GM23338 (cell line): ENCODE results near the gene MBTPS2. TPM values are rescaled to one million over a fixed set of nuclear protein-coding genes. Genes with fewer than 3 reads are reported as not detected.

ENCODE experiments used
- ATAC-seq: fragments of 200-7000 bp; cut with Tn5 transposase; 3 replicates; pipeline ENCODE4 v1.9.1; 2020
- DNase-seq: peaks from one replicate; pipeline ENCODE4 v3.0.0-alpha.2; 2015; ENCODE audit warnings: low spot score
- H2AFZ ChIP-seq: fragments of 200-600 bp; sonication (generic); 2 replicates; pipeline ENCODE4 v1.8.0; 2016; ENCODE audit warnings: antibody characterized with exemption, mild to moderate bottlenecking, moderate library complexity
- H3F3A ChIP-seq: fragments of 200-600 bp; sonication (generic); replicated peaks from 2 replicates; pipeline ENCODE4 v1.8.0; 2017; ENCODE audit warnings: antibody characterized with exemption, mixed run types, low read depth
- H3K27ac ChIP-seq: fragments of 200-600 bp; sonication (generic); 2 replicates; pipeline ENCODE4 v1.6.1; 2016; ENCODE audit warnings: low read depth
- H3K27me3 ChIP-seq: fragments of 200-600 bp; sonication (generic); 2 replicates; pipeline ENCODE4 v1.8.0; 2016; ENCODE audit warnings: mild to moderate bottlenecking, mixed run types, moderate library complexity; ENCODE audit not compliant: insufficient read depth
- H3K36me3 ChIP-seq: fragments of 200-600 bp; sonication (generic); 2 replicates; pipeline ENCODE4 v1.8.0; 2016; ENCODE audit warnings: mild to moderate bottlenecking; ENCODE audit not compliant: insufficient read depth
- H3K4me1 ChIP-seq: fragments of 200-600 bp; sonication (generic); 2 replicates; pipeline ENCODE4 v1.8.0; 2016; ENCODE audit warnings: mild to moderate bottlenecking, moderate library complexity; ENCODE audit not compliant: insufficient read depth
- H3K4me2 ChIP-seq: fragments of 200-600 bp; sonication (generic); 2 replicates; pipeline ENCODE4 v1.7.1; 2017; ENCODE audit warnings: mixed run types
- H3K4me3 ChIP-seq: fragments of 200-600 bp; sonication (generic); 2 replicates; pipeline ENCODE4 v1.6.1; 2016; ENCODE audit warnings: mixed run types
- H3K79me2 ChIP-seq: fragments of 200-600 bp; sonication (generic); replicated peaks from 2 replicates; pipeline ENCODE4 v1.8.0; 2017; ENCODE audit warnings: mild to moderate bottlenecking; ENCODE audit not compliant: insufficient read depth
- H3K9me2 ChIP-seq: fragments of 200-600 bp; sonication (generic); 2 replicates; pipeline ENCODE4 v1.8.0; 2017; ENCODE audit not compliant: insufficient read depth
- H4K20me1 ChIP-seq: fragments of 200-600 bp; sonication (generic); replicated peaks from 2 replicates; pipeline ENCODE4 v1.8.0; 2017; ENCODE audit warnings: mild to moderate bottlenecking; ENCODE audit not compliant: insufficient read depth
- H3K27ac Mint-ChIP-seq: 2 replicates; pipeline ENCODE4 v1.8.0; 2020; ENCODE audit warnings: inconsistent platforms, mild to moderate bottlenecking, moderate library complexity, mixed read lengths
- H3K27me3 Mint-ChIP-seq: 3 replicates; pipeline ENCODE4 v1.8.0; 2022; ENCODE audit warnings: low read depth, mild to moderate bottlenecking, moderate library complexity, mixed read lengths, inconsistent platforms; ENCODE audit not compliant: insufficient read depth, poor library complexity
- H3K36me3 Mint-ChIP-seq: 3 replicates; pipeline ENCODE4 v1.8.0; 2021; ENCODE audit warnings: low read depth, mild to moderate bottlenecking, inconsistent platforms, moderate library complexity, mixed read lengths
- H3K4me1 Mint-ChIP-seq: 3 replicates; pipeline ENCODE4 v1.8.0; 2020; ENCODE audit warnings: mild to moderate bottlenecking, inconsistent platforms, mixed read lengths
- H3K4me3 Mint-ChIP-seq: 3 replicates; pipeline ENCODE4 v1.8.0; 2021; ENCODE audit warnings: moderate library complexity, mild to moderate bottlenecking, inconsistent platforms, mixed read lengths
- H3K9me3 Mint-ChIP-seq: 3 replicates; pipeline ENCODE4 v1.8.0; 2020; ENCODE audit warnings: moderate library complexity, mild to moderate bottlenecking, inconsistent platforms, mixed read lengths
- CREB1 ChIP-seq: fragments of 250-450 bp; sonication (Bioruptor Pico); IDR thresholded peaks from 2 replicates; pipeline ENCODE4 v1.5.0; 2020; ENCODE audit warnings: low read depth, mild to moderate bottlenecking, moderate library complexity
- CTCF ChIP-seq, 2 experiments: fragments of 200-600 bp in 1 of 2; sonication (generic) in 1 of 2; conservative IDR thresholded peaks; 2 replicates each; pipeline versions ENCODE4 v1.5.1 to v1.6.1; 2016 to 2017; ENCODE audit warnings: antibody characterized with exemption in 2 of 2, low read depth in 2 of 2, mild to moderate bottlenecking in 2 of 2, moderate library complexity in 1 of 2
- EZH2 ChIP-seq: fragments of 200-600 bp; sonication (generic); IDR thresholded peaks from one replicate; pipeline ENCODE4 v1.8.0; 2017; ENCODE audit warnings: antibody characterized with exemption, mild to moderate bottlenecking, low read depth; ENCODE audit not compliant: unreplicated experiment
- JUNB ChIP-seq: IDR thresholded peaks from one replicate; pipeline ENCODE4 v1.6.1; 2016; ENCODE audit warnings: antibody characterized with exemption; ENCODE audit not compliant: unreplicated experiment
- NANOG ChIP-seq: IDR thresholded peaks from 2 replicates; pipeline ENCODE4 v1.6.1; 2016; ENCODE audit warnings: antibody characterized with exemption, borderline replicate concordance
- POLR2AphosphoS5 ChIP-seq: IDR thresholded peaks from 2 replicates; pipeline ENCODE4 v1.6.1; 2016; ENCODE audit warnings: antibody characterized with exemption, low read depth
- REST ChIP-seq: IDR thresholded peaks from one replicate; pipeline ENCODE4 v1.6.1; 2018; ENCODE audit warnings: antibody characterized with exemption; ENCODE audit not compliant: unreplicated experiment
- ZNF331 ChIP-seq: fragments of 250-450 bp; sonication (Bioruptor Pico); IDR thresholded peaks from 2 replicates; pipeline ENCODE4 v1.5.0; 2020; ENCODE audit warnings: low read depth, mild to moderate bottlenecking, moderate library complexity
- ZNF462 ChIP-seq: fragments of 250-450 bp; sonication (Bioruptor Pico); IDR thresholded peaks from 2 replicates; pipeline ENCODE4 v1.5.0; 2020; ENCODE audit warnings: mild to moderate bottlenecking, moderate library complexity
- polyA plus RNA-seq: library from polyadenylated mRNA; unstranded; fragments of >200 nt; fragmentation: Nextera tagmentation; extraction: Ambion mirVana; gene quantifications from 2 replicates; pipeline ENCODE4 v1.2.1, GENCODE V29; 2016
- total RNA-seq: library from RNA; depleted of rRNA; stranded (reverse); fragments of >200 nt; shearing (Covaris generic); gene quantifications from 2 replicates; pipeline ENCODE4 v1.2.3, GENCODE V29; 2014

The MBTPS2 gene
- total and polyA plus RNA-seq, 2 experiments from 2014 or later = 3.2 to 7.8 TPM

GRCh38 chrX:21821875-21822274 is 17.5 kb upstream of the MBTPS2 start:
- Histone ChIP-seq H3K4me3 (no peak overlapping the region), H3K27ac (no peak overlapping the region), H4K20me1 (no peaks in the 10 kb centered on the region), H3K4me1 (no peaks in the 10 kb centered on the region), H3K36me3 (no peaks in the 10 kb centered on the region), H3K9me2 (no peaks in the 10 kb centered on the region), H3K4me2 (no peak overlapping the region), H2AFZ (no peak overlapping the region), H3F3A (no peaks in the 10 kb centered on the region), H3K27me3 (no peaks in the 10 kb centered on the region), H3K79me2 (no peaks in the 10 kb centered on the region)
- H3K27ac Mint-ChIP-seq = no peak overlapping the region
- H3K4me3 Mint-ChIP-seq = no peak overlapping the region
- ATAC-seq (no peak), DNase-seq (no peak)
- TF ChIP-seq ZNF462 (CRISPR knock-in tag) (no peak), ZNF331 (CRISPR knock-in tag) (no peak), REST (no peak), CREB1 (CRISPR knock-in tag) (no peak), EZH2 (no peak), NANOG (no peak), JUNB (no peak), CTCF (conservative IDR thresholded peaks at IDR 0.05; ENCODE audit: low read depth in 2 of 2) (no peak), POLR2AphosphoS5 (no peak)
- H3K4me1 Mint-ChIP-seq = no peaks in the 10 kb centered on the region
- no peaks in the 10 kb centered on the region for H3K9me3 Mint-ChIP-seq
- H3K36me3 Mint-ChIP-seq = no peaks in the 10 kb centered on the region
- H3K27me3 Mint-ChIP-seq = peaks cover 2% of the 10 kb centered on the region
